ENCODE results near the gene EYA2. TPM values are rescaled to one million over a fixed set of nuclear protein-coding genes. Genes with fewer than 3 reads are reported as not detected.

EYA2 gene
- total RNA-seq, 1 donor, result 17.7 TPM

DNA sequence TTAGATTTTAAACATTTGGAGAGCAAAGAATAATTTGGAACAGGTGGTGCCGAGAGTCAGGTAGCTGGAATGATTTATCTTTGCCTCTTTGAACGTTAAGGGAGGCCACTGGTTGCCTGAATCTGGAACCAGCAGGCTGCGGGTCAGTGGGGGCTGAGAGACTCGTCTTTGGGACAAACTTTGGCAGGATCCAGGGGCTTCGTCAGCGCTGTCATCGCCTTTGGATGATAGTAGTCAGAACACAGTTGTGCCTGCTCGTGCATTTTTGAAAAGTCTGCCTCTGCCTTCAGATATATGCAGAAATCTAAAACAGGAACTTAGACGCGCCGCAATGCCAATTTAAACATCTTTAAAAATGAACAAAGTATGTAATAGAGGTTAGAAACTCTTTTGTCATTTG, 5.0 kb downstream of the EYA2 start:
- Histone ChIP-seq H3K4me3 (ENCODE audit: insufficient read depth, low read length) (no peak overlapping the region), H3K79me2 (ENCODE audit: insufficient read depth, low read length) (peaks cover 6% of the 10 kb centered on the region), H3K4me2 (ENCODE audit: insufficient read depth, low read length) (no peak overlapping the region), H3K27me3 (ENCODE audit: insufficient read depth, low read length) (peaks cover 24% of the 10 kb centered on the region), H3K4me1 (ENCODE audit: insufficient read depth, low read length) (no peaks in the 10 kb centered on the region), H2AFZ (ENCODE audit: low read length) (no peak overlapping the region), H4K20me1 (ENCODE audit: insufficient read depth, low read length) (no peaks in the 10 kb centered on the region), H3K27ac (ENCODE audit: low read depth, low read length) (no peak overlapping the region), H3K9me3 (ENCODE audit: low read depth, low read length) (no peaks in the 10 kb centered on the region), H3K36me3 (ENCODE audit: insufficient read depth, low read length) (no peaks in the 10 kb centered on the region)
- no peak for DNase-seq (ENCODE audit: insufficient read length, low spot score, missing footprints)
- TF ChIP-seq, protein P1, sequence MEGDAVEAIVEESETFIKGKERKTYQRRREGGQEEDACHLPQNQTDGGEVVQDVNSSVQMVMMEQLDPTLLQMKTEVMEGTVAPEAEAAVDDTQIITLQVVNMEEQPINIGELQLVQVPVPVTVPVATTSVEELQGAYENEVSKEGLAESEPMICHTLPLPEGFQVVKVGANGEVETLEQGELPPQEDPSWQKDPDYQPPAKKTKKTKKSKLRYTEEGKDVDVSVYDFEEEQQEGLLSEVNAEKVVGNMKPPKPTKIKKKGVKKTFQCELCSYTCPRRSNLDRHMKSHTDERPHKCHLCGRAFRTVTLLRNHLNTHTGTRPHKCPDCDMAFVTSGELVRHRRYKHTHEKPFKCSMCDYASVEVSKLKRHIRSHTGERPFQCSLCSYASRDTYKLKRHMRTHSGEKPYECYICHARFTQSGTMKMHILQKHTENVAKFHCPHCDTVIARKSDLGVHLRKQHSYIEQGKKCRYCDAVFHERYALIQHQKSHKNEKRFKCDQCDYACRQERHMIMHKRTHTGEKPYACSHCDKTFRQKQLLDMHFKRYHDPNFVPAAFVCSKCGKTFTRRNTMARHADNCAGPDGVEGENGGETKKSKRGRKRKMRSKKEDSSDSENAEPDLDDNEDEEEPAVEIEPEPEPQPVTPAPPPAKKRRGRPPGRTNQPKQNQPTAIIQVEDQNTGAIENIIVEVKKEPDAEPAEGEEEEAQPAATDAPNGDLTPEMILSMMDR (IDR thresholded peaks at IDR 0.05; ENCODE audit: extremely low read depth, low read depth, low read length), result no peak

DNA sequence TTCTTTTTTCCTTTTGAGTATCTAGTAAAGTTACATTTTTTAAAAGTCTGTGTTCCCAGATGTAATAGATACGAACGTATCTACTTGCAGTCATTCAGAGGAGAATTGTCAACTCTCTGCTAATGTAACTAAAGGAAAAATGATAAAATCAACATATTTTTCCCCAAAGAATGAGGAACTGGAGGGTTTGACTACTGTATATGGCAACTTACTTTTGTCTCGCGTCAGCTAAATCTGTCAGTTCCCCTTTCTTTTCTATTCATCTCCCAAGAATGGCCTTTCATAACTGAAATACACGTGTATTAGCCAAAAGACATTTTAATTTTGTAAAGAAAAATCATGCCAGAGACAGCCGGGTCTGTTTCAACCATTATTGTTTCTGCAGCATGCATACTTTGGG, 5.4 kb downstream of the EYA2 start:
- TF ChIP-seq, protein P1 (IDR thresholded peaks at IDR 0.05; ENCODE audit: extremely low read depth, low read depth, low read length), result no peak
- Histone ChIP-seq H2AFZ (ENCODE audit: low read length) (no peak overlapping the region), H3K36me3 (ENCODE audit: insufficient read depth, low read length) (no peaks in the 10 kb centered on the region), H3K27ac (ENCODE audit: low read depth, low read length) (no peak overlapping the region), H3K9me3 (ENCODE audit: low read depth, low read length) (no peaks in the 10 kb centered on the region), H4K20me1 (ENCODE audit: insufficient read depth, low read length) (no peaks in the 10 kb centered on the region), H3K79me2 (ENCODE audit: insufficient read depth, low read length) (peaks cover 6% of the 10 kb centered on the region), H3K4me3 (ENCODE audit: insufficient read depth, low read length) (no peak overlapping the region), H3K4me2 (ENCODE audit: insufficient read depth, low read length) (no peak overlapping the region), H3K27me3 (ENCODE audit: insufficient read depth, low read length) (peaks cover 22% of the 10 kb centered on the region), H3K4me1 (ENCODE audit: insufficient read depth, low read length) (no peaks in the 10 kb centered on the region)
- no peak for DNase-seq (ENCODE audit: insufficient read length, low spot score, missing footprints)

DNA sequence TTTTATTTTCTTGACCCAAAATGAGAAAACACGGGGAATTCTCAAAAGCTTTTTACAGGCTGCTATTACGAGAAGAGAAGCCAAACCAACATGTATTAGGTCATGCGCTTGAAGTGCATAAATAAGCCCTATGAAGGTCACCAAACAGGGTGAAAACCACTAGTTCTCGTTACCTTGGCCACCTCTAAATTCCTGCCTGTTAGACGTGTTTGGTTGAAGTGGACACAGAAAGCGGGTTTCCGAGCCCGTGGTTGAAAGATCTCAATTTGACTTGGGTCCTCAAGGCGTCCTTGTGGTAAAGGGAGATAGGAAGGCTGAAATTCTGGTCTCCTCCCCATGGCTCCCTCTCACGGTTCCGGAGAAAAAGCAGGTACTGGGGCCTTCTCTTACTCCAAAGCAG, 6.2 kb downstream of the EYA2 start:
- TF ChIP-seq, protein P1 (IDR thresholded peaks at IDR 0.05; ENCODE audit: extremely low read depth, low read depth, low read length), result no peak
- DNase-seq (ENCODE audit: insufficient read length, low spot score, missing footprints), result no peak

DNA sequence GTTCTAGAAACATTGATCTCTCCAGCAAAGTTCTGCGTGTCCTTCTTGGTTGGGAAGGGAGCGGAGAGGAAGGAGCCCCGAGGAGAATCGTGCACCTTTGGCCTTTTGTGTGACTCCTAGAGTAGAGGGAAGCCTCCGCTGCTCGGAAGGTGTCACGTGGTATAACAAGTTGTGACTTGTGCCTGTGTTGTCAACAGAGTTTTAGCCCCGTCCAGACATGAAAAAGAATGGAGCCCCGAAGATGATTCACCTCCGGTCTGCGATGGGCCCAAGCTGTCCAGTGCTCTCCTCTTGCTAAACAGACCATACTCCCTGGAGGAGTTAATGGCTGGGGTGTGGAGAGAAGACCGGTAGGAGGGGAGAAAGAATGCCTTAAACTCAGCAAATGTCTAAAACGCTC, 7.0 kb downstream of the EYA2 start:
- H3K36me3 ChIP-seq (ENCODE audit: insufficient read depth, low read length), result no peaks in the 10 kb centered on the region
- H3K27ac ChIP-seq (ENCODE audit: low read depth, low read length), result no peak overlapping the region
- H3K27me3 ChIP-seq (ENCODE audit: insufficient read depth, low read length), result peaks cover 9% of the 10 kb centered on the region
- H3K79me2 ChIP-seq (ENCODE audit: insufficient read depth, low read length), result peaks cover 6% of the 10 kb centered on the region
- H3K4me2 ChIP-seq (ENCODE audit: insufficient read depth, low read length), result no peak overlapping the region
- no peak overlapping the region for H3K4me3 ChIP-seq (ENCODE audit: insufficient read depth, low read length)
- no peak overlapping the region for H2AFZ ChIP-seq (ENCODE audit: low read length)
- TF ChIP-seq, protein P1 (IDR thresholded peaks at IDR 0.05; ENCODE audit: extremely low read depth, low read depth, low read length), result no peak
- H4K20me1 ChIP-seq (ENCODE audit: insufficient read depth, low read length), result no peaks in the 10 kb centered on the region
- no peaks in the 10 kb centered on the region for H3K9me3 ChIP-seq (ENCODE audit: low read depth, low read length)
- peak; percentile 13 for DNase-seq (ENCODE audit: insufficient read length, low spot score, missing footprints)
- no peaks in the 10 kb centered on the region for H3K4me1 ChIP-seq (ENCODE audit: insufficient read depth, low read length)

More for the DNA sequence above, 6.2 kb downstream of the EYA2 start:
- Histone ChIP-seq H2AFZ (ENCODE audit: low read length) (no peak overlapping the region), H3K27ac (ENCODE audit: low read depth, low read length) (no peak overlapping the region), H3K79me2 (ENCODE audit: insufficient read depth, low read length) (peaks cover 6% of the 10 kb centered on the region), H3K9me3 (ENCODE audit: low read depth, low read length) (no peaks in the 10 kb centered on the region), H3K27me3 (ENCODE audit: insufficient read depth, low read length) (peaks cover 15% of the 10 kb centered on the region), H3K4me2 (ENCODE audit: insufficient read depth, low read length) (no peak overlapping the region), H3K4me1 (ENCODE audit: insufficient read depth, low read length) (no peaks in the 10 kb centered on the region), H3K4me3 (ENCODE audit: insufficient read depth, low read length) (no peak overlapping the region), H3K36me3 (ENCODE audit: insufficient read depth, low read length) (no peaks in the 10 kb centered on the region), H4K20me1 (ENCODE audit: insufficient read depth, low read length) (no peaks in the 10 kb centered on the region)
